ENCODE measurements around the gene SLC2A6.

GRCh38 chr9:133437753-133438531 is 41.0 kb downstream of the SLC2A6 start:
- peak; percentile 35 for TF ChIP-seq CTCF (conservative IDR thresholded peaks at IDR 0.05; ENCODE audit: low read length)
- TF ChIP-seq EZH2phosphoT487 (IDR thresholded peaks at IDR 0.05; ENCODE audit: borderline replicate concordance) = no peak
